Measurements from ENCODE around the gene GALNT2.

The GALNT2 gene

DNA sequence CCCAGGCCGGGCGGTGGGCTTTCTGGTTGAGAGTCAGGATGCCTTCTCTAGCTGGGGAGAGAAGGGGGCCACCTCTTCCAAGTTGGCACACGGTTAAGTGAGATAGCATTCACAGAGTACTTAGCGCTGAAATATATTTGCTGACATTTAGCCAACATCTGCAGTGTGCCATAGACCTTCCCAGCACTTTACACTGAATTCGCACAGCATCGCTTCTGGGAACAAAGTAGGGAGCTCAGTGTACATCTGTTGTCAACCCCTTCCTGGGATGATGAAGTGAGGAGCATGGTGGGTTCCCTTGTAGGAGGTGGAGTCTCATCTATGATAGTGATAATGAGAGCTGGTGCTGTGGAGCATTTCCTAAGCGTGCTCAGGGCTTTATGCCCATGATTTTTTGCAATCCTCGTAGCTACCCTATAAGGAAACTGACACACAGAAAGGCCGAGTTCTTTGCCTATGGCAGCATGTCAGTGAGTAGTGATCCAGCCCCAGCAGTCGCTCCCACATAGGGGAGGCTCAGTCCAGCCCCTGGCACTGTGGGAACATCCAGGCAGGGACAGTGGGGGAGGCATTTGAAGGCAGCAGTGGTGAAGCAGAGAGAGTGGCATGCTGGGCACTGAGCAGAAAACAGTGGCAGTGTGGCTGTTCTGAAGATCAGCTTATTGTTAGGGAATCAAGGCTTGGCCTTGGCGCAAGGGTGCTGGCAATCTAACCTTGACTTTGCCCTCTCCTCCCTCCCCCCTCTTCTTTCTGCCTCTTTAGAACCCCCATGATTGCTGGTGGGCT is 182.8 kb downstream of the GALNT2 start:
- no peak for DNase-seq (ENCODE audit: low read depth in 2 of 3, low spot score in 1 of 3)

DNA sequence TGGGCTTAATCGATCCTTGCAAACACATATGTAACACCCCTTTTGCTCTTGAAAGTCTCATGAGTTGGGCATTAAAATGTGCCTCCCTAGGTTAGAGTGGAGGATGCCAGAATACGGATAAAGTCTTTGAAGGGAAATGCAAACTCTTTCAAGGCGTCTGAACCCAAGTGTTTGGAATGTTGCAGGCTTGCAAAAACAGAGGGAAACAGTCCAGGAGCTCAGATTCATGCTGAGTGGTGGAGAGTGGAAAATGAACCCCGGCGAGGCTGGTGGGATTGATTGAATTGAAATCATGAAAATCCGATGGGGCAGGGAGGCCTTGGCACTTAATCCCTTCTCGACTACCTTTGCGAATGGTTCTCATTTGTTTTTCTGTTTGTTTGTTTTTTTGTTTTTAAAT is 183.6 kb downstream of the GALNT2 start:
- no peak for DNase-seq (ENCODE audit: low read depth in 2 of 3, low spot score in 1 of 3)

DNA sequence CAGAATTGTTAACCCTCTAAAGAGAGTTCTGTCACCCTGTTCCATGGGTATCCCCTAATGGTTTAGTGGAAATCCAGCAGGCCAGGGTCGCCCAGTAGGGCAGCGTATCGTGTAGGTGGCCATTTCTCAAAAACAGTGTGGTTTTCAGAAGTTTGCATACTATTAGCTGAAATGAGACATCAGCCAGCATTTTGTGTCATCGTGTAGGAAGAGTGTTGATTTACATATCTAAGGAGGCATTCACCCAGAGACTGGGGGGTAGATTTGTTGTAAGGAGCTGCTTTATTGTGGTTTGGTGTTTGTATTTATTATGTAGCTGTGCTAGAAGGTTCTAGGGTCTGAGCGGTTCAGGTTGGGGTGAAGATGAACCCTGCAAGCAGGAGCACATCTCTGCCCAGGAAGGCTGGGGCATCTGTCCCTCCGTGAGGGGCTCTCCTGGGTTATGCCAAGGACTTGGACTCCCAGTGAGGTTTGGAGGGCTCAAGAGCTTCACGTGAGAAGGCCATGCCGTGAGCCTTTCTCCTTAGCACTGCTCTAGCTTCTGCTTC is 184.7 kb downstream of the GALNT2 start:
- DNase-seq (ENCODE audit: low read depth in 2 of 3, low spot score in 1 of 3): no peak

DNA sequence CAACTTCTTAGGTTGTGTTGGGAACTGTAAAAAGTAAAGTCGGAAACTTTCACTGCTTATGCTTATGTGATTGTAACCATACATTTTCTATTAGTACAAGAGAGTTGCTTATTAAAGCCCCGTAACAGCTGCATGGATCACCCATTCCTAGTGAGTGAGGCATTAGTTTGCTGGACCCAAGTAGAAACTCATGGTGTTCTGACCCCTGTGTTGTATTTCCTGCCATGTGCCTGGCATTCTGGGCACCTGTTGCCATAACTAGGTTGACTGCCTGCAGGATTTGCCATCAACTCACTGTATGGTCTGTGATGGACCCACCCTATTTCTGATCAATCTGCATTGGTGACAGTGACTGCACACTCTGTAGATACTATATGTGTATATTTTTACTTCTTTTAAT is 186.1 kb downstream of the GALNT2 start:
- no peak for DNase-seq (ENCODE audit: low read depth in 2 of 3, low spot score in 1 of 3)

DNA sequence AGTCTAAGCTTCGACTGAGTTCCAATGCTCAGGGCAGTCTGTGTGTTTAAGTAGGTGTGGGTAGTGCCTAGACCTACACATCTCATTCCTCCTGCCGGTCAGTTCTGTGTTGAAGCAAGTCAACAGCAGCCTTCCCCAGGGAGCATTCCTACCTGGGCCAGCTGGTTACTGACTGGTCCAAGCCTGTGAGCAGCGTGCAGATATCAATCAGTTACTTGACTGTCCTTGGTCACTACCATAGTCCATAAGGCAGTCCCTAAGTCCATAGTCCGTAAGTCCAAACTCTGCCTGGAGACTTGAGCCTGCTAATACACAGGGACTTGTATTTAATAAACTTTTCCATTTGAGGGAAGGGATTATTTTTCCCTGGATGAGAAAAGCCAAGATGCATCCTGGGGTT is 187.2 kb downstream of the GALNT2 start:
- DNase-seq (ENCODE audit: low read depth in 2 of 3, low spot score in 1 of 3): no peak

DNA sequence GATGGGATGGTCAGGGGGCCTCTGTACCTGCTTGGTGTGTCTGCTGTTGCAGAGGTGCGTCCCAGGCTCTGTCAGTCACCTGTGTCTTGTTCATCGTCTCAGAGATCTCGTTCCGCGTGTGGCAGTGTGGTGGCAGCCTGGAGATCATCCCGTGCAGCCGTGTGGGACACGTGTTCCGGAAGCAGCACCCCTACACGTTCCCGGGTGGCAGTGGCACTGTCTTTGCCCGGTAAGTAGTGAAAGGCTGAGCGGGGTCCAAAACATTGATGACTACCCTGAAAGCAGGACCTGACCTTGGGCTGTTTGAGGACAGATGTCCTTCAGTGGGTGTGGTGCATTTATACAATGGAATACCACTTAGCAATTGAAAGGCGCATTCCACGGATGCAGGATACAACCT is 188.1 kb downstream of the GALNT2 start:
- no peak for DNase-seq (ENCODE audit: low read depth in 2 of 3, low spot score in 1 of 3)

DNA sequence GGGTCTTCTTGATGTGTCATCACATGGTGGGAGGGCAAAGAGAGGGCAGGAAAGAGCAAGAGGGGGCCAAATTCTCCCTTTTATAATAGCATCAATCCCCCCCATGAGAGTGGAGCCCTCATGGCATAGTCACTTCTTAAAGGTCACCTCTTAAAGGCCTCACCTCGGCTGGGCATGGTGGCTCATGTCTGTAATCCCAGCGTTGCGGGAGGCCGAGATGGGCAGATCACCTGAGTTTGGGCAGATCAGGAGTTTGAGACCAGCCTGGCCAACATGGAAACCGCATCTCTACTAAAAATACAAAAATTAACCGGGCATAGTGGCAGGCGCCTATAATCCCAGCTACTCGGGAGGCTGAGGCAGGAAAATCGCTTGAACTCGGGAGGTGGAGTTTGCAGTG is 189.0 kb downstream of the GALNT2 start:
- no peak for DNase-seq (ENCODE audit: low read depth in 2 of 3, low spot score in 1 of 3)

DNA sequence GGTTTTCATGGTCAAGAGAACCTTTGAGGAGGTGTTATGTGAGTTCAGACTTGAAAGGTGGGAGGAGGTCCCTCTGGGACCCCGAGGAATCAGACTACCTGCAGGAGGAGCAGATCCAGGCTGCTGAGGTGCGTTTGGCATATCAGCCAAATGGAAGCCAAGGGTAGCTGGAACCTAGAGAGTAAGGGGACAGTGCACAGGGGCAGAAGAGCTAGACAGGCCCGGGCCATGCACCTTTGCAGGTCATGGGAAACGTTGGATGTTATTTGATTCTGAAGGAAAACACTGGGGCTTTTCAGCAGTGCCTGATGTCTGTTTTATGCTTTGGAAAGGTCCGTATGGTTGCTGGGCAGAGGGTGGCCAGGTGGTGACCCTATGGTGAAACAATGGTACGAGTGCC is 189.9 kb downstream of the GALNT2 start:
- no peak for DNase-seq (ENCODE audit: low read depth in 2 of 3, low spot score in 1 of 3)

DNA sequence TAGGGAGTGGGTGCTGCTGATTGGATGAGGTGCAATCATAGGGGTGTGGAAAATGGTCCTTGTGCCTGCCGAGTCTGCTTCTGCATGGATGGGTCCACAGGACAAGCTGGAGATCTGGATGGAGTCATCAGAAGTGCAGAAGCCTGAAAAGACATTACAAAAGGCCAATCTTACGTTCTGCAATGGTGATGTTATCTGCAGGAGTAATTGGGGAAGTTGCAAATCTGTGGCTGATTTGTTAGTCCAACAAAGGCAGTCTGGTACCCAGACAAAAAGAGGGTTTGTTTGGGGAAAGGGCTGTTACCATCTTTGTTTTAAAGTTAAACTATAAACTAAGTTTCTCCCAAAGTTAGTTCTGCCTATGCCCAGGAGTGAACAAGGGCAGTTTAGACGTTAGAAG is 192.6 kb downstream of the GALNT2 start:
- DNase-seq (ENCODE audit: low read depth in 2 of 3, low spot score in 1 of 3): no peak

DNA sequence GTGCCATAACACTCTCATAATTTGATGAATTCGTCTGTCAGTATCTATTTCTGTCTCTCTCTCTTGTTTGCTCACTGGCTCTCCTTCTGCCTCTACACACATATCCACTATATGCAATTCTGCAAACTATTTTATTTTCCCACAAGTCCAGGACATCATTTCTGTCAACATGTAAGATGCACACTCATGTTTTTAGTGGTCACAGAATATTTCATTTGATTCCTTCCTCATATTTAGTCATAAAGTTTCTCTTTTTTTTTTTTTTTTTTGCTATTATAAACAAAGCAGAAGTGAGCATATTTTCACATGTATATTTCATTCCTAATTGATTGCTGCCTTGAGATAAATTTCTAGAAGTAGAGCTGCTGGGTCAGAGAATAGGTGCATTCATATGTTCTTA is 193.8 kb downstream of the GALNT2 start:
- DNase-seq (ENCODE audit: low read depth in 2 of 3, low spot score in 1 of 3): no peak

DNA sequence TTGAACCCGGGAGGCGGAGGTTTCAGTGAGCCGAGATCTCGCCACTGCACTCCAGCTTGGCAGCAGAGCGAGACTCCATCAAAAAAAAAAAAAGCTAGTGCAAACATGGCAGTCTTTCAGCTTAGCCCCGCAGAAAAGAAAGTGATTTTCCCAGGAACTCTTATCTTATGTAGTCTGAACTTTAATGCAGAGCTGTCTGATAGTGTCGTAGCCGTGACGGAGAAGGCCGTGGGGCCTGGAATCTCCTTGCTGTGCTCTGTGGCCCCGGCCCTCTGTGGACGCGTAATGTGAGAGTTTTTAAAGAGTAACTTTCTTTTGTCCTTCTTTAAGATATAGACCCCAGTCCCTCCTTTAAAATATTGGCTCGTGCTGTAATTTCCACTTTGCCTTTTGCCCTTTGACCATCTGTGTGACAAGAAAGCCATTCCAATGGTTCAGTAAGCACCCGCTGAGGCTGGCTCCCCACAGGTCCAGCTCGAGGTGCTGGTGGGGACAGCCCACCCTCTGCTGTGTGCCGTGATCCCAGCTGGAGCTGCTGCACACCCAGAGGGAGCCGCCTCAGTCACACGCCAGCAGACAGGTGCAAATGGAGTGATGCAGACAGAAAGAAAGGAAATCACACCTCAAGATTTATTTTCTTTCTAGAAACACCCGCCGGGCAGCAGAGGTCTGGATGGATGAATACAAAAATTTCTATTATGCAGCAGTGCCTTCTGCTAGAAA is 195.1 kb downstream of the GALNT2 start:
- DNase-seq (ENCODE audit: low read depth in 2 of 3, low spot score in 1 of 3): no peak

DNA sequence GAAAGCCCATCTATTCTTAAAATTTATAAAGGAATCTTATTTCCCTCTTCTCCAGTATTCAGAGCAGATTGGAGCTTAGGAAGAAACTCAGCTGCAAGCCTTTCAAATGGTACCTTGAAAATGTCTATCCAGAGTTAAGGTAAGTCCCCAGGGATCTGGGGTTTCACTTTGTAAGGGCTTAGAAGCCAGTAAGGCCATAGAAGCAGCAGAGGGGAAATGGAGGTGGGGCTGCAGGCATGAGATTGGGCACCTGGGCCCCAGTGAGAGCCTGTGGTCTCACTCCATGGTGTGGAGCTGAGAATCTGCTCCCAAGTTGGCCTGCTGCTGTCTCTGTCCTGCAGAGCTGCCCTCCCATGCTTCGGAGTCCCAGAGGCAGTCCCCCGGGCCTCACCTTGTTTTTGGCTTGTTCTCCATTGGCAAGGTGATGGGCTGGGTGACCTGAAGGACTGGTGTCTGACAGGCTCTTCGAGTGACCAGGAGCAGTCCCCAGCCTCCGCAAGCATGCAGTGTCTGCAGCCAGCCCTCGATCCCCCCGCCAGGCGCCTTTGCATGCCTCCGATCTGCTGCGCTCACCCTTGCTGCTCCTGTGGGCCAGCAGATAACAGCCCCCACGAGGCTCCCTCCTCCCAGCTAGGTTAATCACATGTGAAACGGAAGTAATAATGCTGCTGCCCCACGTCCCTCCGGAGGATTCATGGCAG is 196.0 kb downstream of the GALNT2 start:
- no peak for DNase-seq (ENCODE audit: low read depth in 2 of 3, low spot score in 1 of 3)

DNA sequence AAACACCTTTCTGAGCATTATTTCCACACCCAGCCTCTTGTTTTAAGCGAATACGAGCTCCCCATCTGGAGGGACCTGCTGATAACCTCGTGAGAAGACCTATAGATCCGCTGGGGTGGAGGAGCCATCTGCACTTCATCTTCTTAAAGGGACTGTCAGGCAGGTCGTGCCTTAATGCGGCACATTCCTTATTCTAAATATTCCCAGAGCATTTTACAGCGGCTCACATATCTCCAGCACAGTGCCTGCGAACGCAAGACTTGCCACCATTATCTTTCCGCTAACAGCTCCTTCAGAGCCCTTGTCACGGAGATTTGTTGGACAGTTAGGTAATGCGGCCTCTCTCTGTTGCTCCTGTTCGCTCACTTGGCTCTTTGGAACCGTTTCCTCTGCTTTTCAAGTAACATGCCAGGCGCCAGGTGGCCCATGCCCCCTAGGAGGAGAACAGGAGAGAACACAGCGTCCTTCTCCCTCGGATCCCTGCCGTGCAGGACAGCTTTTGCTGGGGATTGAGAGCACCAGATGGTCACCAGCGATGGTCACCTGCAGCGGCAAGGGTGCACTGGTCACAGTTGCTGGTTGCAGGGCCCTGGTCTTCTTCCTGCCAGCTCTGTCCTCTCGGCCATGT is 196.6 kb downstream of the GALNT2 start:
- no peak for DNase-seq (ENCODE audit: low read depth in 2 of 3, low spot score in 1 of 3)

DNA sequence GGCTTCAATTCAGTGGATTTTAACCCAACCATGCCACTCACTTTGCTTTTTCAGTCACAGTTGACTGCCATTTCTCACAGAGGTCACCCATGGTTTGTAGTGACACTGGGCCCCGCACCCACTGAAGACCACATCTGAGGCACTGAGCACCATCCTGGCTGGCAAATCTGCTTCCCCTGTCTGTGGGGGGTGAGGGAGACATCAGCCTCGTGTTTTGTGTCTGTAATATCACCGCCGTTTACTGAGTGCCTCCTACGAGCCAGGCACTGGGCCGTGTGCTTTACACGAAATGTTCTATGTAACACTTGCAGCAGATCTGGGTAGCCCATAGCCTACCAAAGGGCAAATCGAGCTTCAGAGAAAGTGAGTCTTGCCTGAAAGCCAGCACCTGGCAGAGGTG is 197.3 kb downstream of the GALNT2 start:
- no peak for DNase-seq (ENCODE audit: low read depth in 2 of 3, low spot score in 1 of 3)

DNA sequence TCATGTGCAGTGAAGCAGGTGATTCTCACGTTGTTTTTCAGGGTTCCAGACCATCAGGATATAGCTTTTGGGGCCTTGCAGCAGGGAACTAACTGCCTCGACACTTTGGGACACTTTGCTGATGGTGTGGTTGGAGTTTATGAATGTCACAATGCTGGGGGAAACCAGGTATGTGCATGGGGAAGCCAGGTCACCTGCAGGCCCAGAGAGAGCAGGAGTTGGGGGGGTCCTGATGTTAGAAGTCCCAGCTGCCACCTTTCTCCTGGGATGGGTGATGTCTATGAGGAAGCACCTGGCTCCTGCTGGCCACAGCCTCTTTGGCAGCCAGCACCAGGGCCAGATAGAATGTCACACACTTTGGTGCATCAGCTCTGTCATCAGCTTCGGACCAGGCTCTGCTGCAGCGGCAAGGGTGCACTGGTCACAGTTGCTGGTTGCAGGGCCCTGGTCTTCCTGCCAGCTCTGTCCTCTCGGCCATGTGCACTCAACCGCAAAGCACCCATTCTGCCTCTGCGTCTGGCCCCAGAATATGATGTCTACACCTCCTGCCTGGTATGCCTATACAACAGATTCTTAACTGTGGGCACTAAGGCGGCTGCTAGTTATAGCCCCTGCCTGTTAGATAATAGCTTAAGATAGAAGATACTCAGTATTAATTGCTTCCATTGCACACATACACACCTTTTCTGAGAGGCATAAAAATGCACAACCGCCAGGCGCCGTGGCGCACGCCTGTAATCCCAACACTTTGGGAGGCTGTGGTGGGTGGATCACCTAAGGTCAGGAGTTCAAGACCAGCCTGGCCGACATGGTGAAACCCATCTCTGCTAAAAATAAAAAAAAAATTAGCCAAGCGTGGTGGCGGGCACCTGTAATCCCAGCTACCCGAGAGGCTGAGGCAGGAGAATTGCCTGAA is 198.4 kb downstream of the GALNT2 start:
- no peak for DNase-seq (ENCODE audit: low read depth in 2 of 3, low spot score in 1 of 3)

DNA sequence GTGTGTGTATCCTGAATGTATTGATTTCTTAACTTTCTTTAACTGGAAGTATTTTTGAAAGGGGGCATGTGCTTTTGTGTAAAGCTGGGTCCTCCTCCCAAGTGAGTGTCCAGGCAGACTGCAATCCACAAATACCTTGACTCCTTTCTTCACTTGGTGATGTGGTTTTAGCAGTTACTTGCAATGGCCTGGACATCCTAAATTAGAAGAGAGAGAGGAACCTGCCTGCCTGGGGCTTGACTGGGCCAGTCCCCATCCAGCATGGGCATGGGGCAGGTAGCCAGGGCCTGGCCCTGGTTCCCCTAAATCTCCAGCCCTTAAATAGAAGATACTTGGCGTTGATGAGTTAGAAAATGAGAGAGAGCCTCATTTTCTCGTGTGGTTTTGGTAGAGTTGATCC is 199.4 kb downstream of the GALNT2 start:
- no peak for DNase-seq (ENCODE audit: low read depth in 2 of 3, low spot score in 1 of 3)

DNA sequence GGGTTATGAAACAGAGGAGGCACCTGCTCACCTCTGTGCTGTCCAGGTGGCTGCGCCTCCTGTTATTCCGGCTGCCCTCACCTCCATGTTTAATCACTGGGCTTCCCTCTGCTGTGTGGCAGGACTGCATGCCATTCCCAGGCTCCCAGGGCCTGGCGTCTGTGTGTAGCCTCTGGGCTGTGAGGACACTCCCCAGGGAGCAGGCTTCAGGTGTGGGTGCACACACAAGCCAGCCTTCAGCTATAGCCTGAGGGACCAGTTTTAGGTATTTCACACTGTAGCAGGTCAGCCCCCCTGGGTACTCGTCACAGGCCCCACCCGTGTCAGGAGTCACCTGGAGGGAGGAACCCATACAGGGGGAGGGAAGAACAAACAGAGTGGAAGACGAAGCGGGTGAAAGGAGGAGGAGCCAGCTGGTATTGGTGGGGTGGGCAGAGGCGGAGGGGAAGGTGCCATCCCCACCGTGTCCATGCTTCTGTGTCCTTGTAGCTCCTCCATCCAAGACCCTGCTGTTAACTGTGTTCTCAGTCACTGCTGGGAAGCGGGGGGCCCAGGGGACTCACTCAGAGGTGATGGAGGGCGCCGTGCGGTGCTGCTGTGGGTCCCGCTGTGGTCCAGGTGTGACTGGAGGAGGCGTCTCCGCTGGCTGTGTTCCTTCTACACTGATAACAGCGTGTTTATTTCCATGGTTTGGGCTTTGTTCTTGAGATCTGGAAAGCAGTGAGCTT is 200.5 kb downstream of the GALNT2 start:
- no peak for DNase-seq (ENCODE audit: low read depth in 2 of 3, low spot score in 1 of 3)

DNA sequence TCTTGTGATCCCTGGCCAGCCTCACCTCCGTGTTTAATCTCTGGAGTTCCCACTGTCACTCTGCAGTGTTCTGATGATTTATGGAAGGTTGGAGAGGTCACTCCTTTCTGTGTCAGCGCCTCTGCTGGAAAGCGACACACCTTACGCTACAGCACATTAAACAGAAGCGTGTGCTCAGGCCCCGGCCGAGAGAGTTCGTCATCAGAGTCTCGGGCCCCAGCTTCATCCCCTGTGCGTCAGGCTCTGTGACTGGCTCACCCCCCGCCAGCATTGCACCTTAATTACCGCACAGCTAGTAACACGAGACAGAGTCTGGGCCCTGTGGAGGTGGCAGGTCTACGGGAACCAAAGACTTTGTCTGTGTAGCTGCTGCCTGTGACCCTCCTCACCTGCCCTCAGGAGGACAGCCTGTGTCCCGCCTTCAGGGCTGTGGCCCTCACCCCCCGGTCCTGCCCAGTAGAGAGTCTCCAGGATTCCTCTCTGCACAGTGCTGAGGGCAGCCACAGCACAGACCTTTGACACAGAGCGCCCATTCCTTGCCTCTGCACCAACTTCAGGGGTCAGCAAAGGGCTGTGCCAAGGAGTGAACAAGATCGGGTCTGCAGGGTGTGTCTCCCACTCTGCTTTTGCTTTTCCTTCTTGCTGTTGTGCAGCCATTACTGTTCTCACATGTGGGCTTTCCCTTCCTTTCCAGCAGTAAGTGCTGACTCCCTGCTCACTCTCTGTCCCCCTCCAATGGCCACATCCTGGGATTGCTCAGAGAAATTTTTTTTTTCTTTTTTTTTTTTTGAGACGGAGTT is 201.5 kb downstream of the GALNT2 start:
- DNase-seq (ENCODE audit: low read depth in 2 of 3, low spot score in 1 of 3): no peak

DNA sequence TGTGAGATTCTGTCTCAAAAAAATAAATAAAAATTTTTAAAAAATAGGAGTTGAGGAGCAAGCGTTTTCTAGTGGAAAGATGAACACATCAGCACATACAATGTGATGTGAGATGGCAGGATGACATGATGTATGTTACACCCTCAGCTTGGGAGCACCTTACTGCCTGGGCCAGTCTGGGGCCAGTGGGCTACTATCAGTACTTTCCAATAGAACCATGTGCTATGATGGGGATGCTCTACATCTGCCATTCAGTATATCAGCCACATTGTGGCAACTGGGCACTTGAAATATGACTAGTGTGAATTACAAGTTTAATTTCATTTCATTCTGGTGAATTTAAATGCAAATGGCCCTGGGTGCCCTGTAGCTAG is 203.1 kb downstream of the GALNT2 start:
- no peak for DNase-seq (ENCODE audit: low read depth in 2 of 3, low spot score in 1 of 3)
